Kidney capillary endothelial cell (primary cell): ENCODE results near the gene CPTP.

ENCODE experiments used
- DNase-seq: peaks from one replicate; pipeline ENCODE4 v3.0.0-alpha.2; 2018; ENCODE audit warnings: low spot score

The CPTP gene

GRCh38 chr1:1351511-1352427, 27.2 kb downstream of the CPTP start:
- DNase-seq: no peak

- DNase-seq: no peak
Observed at GRCh38 chr1:1352786-1353388, 28.3 kb downstream of the CPTP start.

DNA sequence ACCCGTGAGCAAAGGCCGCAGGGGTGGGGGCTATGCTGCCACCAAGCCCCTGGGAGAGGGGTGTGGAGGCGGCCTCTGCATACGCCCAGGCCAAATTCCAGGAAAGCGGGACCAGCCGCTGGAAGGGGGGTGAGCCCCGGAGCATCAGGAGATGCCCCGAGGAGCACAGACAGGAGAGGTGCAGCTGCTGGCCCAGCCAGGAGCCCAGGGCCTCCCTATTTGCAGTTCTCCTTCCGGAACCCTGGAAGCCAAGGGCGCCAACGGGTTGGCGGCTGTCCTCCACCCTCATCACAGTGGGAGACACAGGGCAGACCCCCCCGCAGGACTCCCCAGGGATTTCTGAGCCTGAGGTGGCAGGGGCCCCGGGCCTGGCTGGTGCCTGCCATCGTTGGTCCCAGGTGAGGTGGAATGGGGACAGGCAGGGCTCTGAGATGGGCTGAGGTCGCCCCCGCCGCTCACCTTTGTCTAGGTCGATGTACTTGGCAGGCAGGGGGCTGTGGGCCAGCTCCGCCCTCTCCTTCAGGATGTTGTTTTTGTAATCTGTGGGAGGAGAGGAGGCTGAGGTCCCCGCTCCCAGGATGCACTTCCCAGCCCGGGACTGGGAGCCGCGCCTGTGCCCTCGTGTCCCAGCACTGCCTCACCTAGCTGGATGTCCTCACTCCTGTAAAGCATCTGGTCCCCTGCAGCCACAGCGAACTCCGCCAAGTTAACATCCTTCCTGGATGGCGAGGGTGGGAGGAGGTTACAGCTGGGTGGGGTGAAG, 29.0 kb downstream of the CPTP start:
- DNase-seq: no peak

DNA sequence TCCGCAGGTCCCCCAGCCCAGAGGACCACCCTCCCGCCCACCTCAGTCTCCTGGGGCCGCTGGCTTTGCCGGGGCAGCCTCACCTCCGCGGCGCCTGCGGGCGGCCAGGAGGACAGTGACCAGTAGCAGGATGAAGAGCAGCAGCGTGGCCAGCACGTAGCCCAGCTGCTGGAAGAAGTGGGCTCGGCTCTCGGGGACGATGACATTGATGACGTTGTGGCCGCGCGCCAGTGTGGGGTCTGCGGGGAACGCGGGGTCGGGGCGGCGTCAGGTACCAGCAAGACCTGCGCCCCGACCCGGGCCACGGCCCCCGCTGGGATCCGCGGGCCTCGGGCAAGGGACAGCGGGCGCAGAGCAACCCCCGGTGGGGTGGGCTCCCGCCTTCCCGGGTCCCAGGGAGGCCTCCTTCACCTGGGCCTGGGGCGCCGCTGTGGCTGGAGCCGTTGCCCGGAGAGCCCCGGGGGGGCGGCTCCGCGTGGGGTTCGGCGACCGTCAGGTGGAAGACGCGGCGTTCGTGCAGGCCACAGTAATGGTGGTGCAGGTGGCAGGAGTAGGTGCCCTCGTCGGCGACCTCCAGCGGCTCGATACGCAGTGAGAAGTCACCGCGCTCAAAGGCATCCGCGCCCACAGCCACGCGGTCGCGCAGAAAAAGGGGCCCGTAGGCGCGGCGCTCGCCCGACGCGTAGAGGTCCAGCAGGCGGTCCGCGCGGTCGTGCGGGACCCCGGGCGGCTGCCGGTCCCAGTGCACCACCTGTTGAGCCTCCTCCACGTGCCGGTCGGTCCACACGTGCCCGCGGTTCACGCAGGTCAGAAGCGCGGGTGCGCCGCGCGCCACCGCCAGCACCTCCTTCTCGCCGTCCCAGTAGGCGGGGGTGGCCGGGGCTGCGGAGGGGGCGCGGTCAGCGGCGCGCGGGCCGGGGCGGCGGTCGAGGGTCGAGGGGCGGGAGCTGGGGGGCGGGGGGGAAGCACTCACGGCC, 30.0 kb downstream of the CPTP start:
- no peak for DNase-seq

DNA sequence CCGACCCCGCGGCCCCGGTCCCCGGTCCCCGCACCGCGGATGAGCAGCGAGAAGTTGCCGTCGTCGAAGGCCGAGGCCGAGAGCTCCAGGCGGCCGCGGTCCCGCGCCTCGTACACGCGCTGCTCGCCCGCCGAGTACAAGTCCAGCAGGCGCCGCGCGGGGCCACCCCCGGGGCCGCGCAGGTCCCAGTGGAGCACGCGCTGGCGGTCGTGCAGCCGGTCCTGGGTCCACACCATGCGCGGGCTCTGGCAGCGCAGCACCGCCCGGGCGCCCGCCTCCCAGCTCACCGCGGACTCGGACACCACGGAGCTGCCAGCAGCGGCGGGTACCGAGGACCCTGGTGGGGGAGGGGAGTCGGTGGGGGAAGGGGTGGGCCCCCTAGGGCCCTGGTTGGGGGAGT, 30.8 kb downstream of the CPTP start:
- no peak for DNase-seq

DNA sequence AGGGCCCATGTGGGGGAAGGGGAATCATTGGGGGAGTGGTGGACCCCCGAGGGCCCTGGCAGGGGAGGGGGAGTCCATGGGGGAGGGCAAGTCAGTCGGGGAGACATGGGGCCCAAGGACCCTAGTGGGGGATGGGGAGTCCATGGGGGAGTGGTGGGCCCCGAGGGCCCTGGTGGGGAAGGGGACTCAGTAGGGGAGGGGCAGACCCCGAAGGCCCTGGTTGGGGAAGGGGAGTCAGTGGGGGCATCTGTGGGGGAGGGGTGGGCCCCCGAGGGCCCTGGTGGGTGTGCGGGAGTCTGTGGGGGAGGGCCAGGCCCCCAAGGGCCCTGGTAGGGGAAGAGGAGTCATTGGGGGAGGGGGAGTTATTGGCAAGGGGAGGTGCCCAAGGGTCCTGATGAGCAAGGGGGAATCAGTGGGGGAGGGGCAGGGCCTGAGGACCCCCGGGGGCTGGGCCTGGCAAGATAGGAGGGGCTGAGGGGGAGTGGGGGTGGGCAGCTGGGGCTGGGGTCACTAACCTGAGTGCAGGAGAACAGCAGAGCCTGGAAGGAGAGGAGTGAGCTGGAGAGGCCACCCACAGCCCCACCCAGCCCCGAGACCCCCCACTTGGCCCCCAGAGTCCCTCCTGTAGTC, 31.7 kb downstream of the CPTP start:
- no peak for DNase-seq

DNA sequence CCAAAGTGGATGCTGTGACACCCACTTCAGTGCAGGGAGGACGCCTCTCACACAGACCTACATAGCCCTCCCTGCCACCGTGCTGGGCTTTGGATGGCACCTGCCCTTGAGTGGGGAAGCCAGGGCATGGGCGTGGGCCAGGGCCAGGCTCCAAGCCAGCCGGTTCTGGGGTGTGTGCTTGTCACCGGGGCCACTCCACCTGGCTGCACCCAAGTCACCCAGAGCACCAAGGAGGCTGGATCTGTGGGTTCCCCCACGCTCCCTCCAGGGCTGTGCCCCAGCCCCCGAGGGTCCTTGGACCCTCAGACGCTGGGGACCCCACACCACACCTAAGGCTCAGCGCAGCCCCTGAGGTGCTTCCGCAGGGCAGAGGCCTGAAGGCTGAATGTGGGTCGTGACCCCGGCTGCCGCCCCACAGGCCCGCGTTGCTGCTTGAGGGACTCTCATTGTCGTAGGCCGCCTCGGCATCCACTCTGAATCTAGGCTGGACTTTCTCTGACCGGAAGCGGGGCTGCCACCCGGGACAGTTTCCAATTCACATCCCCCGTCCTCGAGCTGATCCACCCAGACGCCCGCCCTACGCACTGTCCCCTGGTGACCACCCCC, 32.3 kb downstream of the CPTP start:
- DNase-seq: no peak

DNA sequence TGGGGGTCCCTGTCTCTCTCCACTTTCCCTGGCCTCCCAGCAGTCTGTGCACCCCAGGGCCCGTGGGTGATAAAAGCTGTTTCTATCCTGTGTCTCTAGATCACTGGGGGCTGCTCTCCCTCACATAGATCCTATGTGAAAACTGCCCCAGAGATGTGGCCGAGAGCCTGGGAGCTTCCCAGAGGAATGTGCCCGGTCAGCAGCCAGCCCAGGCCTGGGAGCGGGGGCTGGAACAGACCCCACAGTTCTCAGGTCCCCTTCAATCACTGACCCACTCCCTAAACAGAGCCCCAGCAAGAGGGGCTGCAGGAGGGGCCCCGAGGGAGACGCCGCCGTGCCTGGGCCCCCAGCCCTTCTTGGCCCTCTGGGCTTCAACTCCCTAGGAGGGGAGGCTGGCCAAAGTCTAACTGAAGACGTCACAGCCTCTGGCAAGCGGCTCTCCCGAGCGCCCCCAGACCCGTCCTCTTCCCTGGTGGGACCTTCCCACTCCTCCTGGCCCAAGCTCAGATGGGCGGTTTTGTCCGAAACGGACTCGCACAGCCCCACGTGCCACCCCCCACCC, 33.4 kb downstream of the CPTP start:
- DNase-seq: no peak

GRCh38 chr1:1358433-1359271, 34.0 kb downstream of the CPTP start, which contains the start of gene MXRA8:
MXRA8 (minus strand) TSS chr1:1358555; CDS start chr1:1358504, 51 bp downstream.
- DNase-seq: no peak

DNA sequence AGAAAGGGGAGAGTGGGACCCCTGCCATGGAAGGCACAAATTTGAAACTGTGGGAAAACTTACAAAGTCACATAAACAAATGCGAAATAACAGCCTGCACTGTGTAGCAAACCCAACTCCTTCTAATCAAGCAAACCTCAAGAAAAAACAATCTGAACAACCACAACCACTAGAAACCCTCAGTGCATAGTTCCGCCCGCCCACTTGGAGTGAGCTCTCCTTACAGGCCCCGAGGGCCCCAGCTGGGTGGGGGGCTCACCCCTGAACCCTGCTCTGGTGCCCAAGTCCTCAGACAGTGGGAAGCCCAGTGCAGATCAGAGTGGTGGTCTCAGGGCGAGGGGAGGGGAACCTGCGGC, 34.7 kb downstream of the CPTP start:
- no peak for DNase-seq

GRCh38 chr1:1359664-1360468, 35.3 kb downstream of the CPTP start:
- DNase-seq: no peak

DNA sequence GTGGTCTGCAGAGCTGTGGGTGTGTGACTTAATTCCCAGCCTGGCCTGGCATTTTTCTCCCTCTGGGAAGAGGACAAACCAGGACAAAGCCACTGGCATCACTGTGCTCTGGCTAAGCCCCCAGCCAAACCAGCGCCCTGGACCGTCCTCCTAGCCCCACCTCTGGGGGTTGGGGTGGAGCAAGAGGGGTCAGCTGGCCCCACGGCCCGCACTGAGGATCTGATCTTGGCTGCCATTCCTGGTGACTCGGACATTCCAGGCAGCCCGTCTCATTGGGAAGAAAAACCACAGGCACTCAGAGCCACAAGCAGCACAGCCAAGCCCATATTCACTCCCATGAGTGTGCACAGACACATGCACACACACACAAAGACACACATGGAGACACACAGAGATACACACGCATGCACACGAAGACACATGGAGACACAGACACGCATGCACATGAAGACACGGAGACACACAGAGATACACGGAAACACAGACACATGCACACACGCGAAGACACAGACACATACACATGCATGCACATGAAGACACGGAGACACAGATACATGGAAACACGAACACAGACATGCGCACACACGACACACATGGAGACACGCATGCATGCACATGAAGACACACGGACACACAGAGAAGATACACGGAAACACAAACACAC, 36.0 kb downstream of the CPTP start:
- DNase-seq: peak; percentile 48

DNA sequence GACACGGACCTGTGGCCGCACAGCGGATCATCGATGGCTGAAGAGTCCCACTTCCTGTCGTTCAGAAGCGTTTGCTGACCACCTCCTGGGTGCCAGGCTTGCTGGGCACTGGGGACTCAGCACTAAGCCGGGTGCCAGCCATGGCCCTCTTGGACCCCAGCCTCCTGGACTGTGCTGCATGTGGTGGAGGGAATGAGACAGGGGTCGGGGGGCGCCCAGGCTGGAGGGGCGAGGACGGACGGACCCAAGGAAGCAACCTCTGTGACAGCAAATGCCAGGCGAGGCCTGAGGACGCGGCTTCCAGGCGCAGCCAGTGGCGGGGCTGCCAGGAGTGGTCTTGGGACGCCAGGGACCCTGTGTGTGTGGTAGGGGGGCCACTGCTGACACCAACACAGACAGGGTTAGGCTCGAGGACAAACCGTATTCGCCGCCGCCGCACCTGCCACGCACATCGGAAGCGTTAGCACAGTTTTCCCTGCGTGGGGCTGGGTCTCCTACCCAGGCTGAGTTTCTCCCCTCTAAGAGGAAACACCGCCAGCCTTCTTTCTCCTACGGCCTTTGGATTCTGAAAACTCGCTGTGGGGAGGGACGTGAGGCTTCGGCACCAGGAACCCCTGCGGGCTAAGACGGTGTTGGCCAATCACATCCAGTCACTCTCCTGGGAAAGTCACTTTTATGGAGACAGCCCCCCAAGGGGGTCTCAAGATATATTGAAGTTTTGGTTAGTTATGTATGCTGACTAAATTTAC, 36.8 kb downstream of the CPTP start:
- DNase-seq: no peak

DNA sequence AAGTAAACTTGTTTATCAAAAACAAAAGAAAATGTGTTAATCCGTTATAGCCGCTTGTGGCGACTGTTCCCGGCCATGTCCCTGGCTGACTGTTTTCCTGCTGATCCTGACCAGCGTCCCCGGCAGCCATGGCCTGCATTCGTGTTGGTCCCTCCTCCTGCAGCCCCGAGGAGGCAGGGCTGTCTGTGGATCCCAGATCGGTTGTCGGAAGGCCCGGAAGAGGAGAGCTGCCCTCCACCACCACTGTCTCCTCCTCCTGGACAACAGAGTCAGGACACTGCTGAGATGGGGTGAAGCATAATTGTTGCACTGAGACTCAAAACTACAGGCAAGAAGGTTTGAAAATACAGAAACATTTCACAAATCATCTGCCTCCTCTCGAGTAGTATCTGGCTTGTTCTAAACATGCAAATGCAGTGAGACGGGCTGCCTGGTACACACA, 37.4 kb downstream of the CPTP start:
- DNase-seq: no peak

GRCh38 chr1:1364266-1364665, 39.7 kb downstream of the CPTP start:
- no peak for DNase-seq

DNA sequence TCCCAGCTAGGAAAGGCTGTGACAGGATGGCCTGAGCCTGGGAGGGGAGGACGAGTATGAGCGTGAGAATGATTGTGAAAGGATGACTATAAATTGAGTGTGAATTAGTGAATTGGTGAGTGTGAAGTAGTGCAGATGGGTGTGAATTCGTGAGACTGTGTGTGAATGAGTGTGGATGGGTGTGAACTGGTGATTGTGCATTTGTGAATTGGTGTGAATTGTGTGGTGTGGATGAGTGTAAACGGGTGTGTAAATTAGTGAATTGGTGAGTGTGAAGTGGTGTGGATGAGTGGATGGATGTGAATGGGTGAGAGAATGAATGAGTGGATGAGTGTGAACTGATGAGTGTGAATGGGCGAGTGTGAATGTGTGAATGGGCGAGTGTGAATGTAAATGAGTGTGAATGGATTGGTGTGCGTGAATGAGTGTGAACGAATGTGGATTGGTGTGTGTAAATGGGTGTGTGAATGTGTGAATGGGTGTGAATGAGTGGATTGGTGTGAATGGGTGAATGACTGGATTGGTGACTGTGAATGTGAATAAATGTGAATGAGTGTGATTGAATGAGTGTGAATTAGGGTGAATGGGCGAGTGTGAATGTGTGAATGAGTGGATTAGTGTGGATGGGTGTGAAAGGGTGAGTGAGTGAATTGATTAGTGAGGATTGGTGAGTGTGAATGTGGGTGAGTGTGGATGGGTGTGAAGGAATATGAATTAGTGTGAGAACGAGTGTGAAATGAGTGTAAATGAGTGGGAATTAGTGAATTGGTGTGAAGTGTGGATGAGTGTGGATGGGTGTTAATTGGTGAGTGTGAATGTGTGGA, 41.5 kb downstream of the CPTP start:
- DNase-seq: no peak
